HG03460 (cell line): ENCODE results near the gene B3GNT5.

ENCODE experiments used
- ATAC-seq: cut with Tn5 transposase; IDR thresholded peaks from one replicate; pipeline ENCODE4 v1.9.1; 2021; ENCODE audit not compliant: unreplicated experiment

The B3GNT5 gene

DNA sequence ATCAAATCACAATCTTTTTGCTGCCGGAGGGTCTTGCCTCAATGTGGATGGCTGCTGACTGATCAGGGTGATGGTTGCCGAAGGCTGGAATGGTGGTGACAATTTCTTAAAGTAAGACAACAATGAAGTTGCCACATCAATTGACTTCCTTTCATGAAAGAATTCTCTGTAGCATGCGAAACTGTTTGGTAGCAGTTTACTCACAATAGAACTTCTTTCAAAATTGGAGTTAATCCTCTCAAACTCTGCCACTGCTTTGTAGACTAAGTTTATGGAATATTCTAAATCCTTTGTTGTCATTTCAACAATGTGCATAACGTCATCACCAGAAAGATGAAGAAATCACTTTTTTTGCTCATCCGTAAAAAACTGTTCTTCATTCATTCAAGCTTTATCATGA lies 65.8 kb downstream of the B3GNT5 start:
- ATAC-seq: no peak

DNA sequence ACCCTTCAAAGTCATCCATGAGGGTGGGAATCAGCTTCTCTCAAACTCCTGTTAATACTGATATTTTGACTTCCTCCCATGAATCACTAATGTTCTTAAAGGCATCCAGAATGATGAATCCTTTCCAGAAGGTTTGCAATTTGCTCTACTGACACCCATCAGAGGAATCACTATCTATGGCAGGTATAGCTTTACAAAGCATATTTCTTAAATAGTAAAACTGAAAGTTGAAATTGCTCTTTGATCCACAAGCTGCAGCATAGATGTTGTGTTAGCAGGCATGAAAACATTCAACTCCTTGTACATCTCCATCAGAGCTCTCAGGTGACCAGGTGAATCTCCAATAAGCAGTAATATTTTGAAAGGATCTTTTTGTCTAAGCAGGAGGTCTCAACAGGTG lies 66.3 kb downstream of the B3GNT5 start:
- ATAC-seq: no peak
